PFSK-1 (cell line): ENCODE results near the gene JUNB.

Source experiments
- FOXP2 ChIP-seq: optimal IDR thresholded peaks from 2 replicates; pipeline ENCODE3; 2011; ENCODE audit warnings: borderline replicate concordance, control low read depth, inconsistent platforms; ENCODE audit not compliant: insufficient read depth; ENCODE audit errors: extremely low read length, extremely low read depth
- POLR2AphosphoS5 ChIP-seq: IDR thresholded peaks from 2 replicates; pipeline ENCODE4 v1.6.1; 2012; ENCODE audit warnings: low read depth, mild to moderate bottlenecking, control low read depth, low read length, moderate library complexity
- REST ChIP-seq, 2 experiments: IDR thresholded peaks; 2 replicates each; pipeline versions ENCODE4 v1.6.1 to v1.8.0; 2011 to 2012; ENCODE audit warnings: low read depth in 2 of 2, low read length in 2 of 2, control low read depth in 1 of 2, inconsistent platforms in 1 of 2, mild to moderate bottlenecking in 1 of 2, moderate library complexity in 1 of 2; ENCODE audit not compliant: insufficient read depth in 1 of 2
- SIN3A ChIP-seq: IDR thresholded peaks from 2 replicates; pipeline ENCODE4 v1.6.1; 2012; ENCODE audit warnings: mild to moderate bottlenecking, low read length, moderate library complexity, borderline replicate concordance; ENCODE audit not compliant: insufficient read depth
- TAF1 ChIP-seq: IDR thresholded peaks from 2 replicates; pipeline ENCODE4 v1.6.1; 2012; ENCODE audit warnings: low read length, control low read depth, borderline replicate concordance; ENCODE audit not compliant: insufficient read depth

Gene JUNB

GRCh38 chr19:12784394-12784870 lies 6.9 kb upstream of the JUNB start:
- no peak for TF ChIP-seq SIN3A
- no peak; the same call in 1 of the 2 replicates for TF ChIP-seq TAF1
- TF ChIP-seq FOXP2 = no peak
- no peak for TF ChIP-seq POLR2AphosphoS5
- TF ChIP-seq REST (IDR thresholded peaks at IDR 0.05; ENCODE audit: insufficient read depth in 1 of 2, low read depth in 2 of 2, low read length in 2 of 2) = no peak

- TF ChIP-seq REST (IDR thresholded peaks at IDR 0.05; ENCODE audit: insufficient read depth in 1 of 2, low read depth in 2 of 2, low read length in 2 of 2) (no peak), POLR2AphosphoS5 (no peak), TAF1 (no peak; the same call in 1 of the 2 replicates), FOXP2 (no peak), SIN3A (no peak)
Observed at GRCh38 chr19:12784871-12785430, 6.3 kb upstream of the JUNB start.

- TF ChIP-seq TAF1 = no peak
- TF ChIP-seq REST (IDR thresholded peaks at IDR 0.05; ENCODE audit: insufficient read depth in 1 of 2, low read depth in 2 of 2, low read length in 2 of 2) = no peak
- TF ChIP-seq POLR2AphosphoS5 = no peak
- no peak for TF ChIP-seq SIN3A
- TF ChIP-seq FOXP2 = no peak
Observed at GRCh38 chr19:12785431-12786031, 5.8 kb upstream of the JUNB start.

GRCh38 chr19:12786141-12786870 lies 5.0 kb upstream of the JUNB start:
- TF ChIP-seq TAF1 (no peak), REST (IDR thresholded peaks at IDR 0.05; ENCODE audit: insufficient read depth in 1 of 2, low read depth in 2 of 2, low read length in 2 of 2) (no peak), POLR2AphosphoS5 (no peak), FOXP2 (no peak), SIN3A (no peak)
